Loucy (cell line): ENCODE data around the gene MATN4.

ENCODE experiments used
- EZH2phosphoT487 ChIP-seq: fragments of 200-600 bp; IDR thresholded peaks from 2 replicates; pipeline ENCODE4 v1.6.1; 2018; ENCODE audit warnings: antibody characterized with exemption, mild to moderate bottlenecking, moderate library complexity, borderline replicate concordance
- TF ChIP-seq, protein P1 (sequence below): fragments of 200-600 bp; sonication (generic); conservative IDR thresholded peaks from 2 replicates; pipeline ENCODE4 v1.5.1; 2014; ENCODE audit warnings: mild to moderate bottlenecking, antibody characterized with exemption, low read length

DNA sequence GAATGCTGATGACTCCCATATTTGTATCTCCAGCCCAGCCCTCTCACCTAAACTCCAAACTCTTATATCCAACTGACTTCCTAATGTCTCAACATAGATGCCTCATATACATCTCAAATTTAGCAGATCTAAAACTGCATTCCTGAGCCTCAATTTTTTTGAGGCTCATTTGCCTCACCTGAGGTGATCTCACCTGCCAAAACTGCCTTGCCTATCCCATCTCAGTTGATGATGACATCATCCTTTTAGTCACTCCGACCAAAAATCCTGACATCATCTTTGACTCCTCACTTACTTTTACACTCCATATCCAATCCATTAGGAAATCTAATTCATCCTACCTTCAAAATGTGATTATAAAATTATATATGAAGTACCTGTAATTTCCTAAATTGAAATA is 28.1 kb downstream of the MATN4 start:
- TF ChIP-seq, protein P1, sequence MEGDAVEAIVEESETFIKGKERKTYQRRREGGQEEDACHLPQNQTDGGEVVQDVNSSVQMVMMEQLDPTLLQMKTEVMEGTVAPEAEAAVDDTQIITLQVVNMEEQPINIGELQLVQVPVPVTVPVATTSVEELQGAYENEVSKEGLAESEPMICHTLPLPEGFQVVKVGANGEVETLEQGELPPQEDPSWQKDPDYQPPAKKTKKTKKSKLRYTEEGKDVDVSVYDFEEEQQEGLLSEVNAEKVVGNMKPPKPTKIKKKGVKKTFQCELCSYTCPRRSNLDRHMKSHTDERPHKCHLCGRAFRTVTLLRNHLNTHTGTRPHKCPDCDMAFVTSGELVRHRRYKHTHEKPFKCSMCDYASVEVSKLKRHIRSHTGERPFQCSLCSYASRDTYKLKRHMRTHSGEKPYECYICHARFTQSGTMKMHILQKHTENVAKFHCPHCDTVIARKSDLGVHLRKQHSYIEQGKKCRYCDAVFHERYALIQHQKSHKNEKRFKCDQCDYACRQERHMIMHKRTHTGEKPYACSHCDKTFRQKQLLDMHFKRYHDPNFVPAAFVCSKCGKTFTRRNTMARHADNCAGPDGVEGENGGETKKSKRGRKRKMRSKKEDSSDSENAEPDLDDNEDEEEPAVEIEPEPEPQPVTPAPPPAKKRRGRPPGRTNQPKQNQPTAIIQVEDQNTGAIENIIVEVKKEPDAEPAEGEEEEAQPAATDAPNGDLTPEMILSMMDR = no peak
- no peak for TF ChIP-seq EZH2phosphoT487
